GM21447 (cell line): Measurements from ENCODE around the gene BAD.
"Not testable (repeated sequence)": the region's sequence is repeated elsewhere in the genome, so short reads cannot be mapped to it uniquely, and the experiment has no call there.

Source experiments
- ATAC-seq: cut with Tn5 transposase; IDR thresholded peaks from one replicate; pipeline ENCODE4 v1.9.1; 2021; ENCODE audit not compliant: unreplicated experiment

The BAD gene

DNA sequence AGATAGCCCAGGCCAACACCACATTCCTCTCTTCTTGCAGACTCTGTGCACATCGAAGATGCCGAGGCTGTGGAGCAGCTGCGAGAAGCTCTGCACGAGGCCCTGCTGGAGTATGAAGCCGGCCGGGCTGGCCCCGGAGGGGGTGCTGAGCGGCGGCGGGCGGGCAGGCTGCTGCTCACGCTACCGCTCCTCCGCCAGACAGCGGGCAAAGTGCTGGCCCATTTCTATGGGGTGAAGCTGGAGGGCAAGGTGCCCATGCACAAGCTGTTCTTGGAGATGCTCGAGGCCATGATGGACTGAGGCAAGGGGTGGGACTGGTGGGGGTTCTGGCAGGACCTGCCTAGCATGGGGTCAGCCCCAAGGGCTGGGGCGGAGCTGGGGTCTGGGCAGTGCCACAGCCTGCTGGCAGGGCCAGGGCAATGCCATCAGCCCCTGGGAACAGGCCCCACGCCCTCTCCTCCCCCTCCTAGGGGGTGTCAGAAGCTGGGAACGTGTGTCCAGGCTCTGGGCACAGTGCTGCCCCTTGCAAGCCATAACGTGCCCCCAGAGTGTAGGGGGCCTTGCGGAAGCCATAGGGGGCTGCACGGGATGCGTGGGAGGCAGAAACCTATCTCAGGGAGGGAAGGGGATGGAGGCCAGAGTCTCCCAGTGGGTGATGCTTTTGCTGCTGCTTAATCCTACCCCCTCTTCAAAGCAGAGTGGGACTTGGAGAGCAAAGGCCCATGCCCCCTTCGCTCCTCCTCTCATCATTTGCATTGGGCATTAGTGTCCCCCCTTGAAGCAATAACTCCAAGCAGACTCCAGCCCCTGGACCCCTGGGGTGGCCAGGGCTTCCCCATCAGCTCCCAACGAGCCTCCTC, 31.4 kb upstream of the BAD start:
- not testable (repeated sequence) for ATAC-seq

- ATAC-seq, result no peak
Measured at GRCh38 chr11:64314805-64315561, 30.5 kb upstream of the BAD start.

GRCh38 chr11:64314146-64314804, 29.8 kb upstream of the BAD start:
- no peak for ATAC-seq

GRCh38 chr11:64313491-64314145, 29.2 kb upstream of the BAD start:
- ATAC-seq, result no peak

GRCh38 chr11:64312947-64313346, 28.5 kb upstream of the BAD start:
- ATAC-seq, result no peak

- ATAC-seq, result not testable (repeated sequence)
Measured at GRCh38 chr11:64307795-64308194, 23.3 kb upstream of the BAD start.

- ATAC-seq, result no peak
Measured at GRCh38 chr11:64306876-64307622, 22.6 kb upstream of the BAD start.

DNA sequence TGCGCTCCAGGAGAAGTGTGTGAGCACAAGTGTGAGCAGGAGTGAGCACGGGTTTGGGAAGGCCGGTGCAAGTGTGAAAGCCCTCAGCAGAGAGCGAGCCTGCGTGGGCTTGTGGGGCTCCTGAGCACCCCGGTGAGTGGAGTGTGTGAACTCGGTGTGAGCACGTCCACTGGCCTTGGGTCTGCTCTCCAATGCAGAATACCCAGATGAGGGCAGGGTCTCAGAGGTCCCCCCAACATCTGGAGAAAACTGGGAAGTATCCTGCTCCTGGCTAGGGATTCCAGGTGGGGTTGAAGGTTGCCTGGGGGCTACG, 22.1 kb upstream of the BAD start:
- ATAC-seq, result no peak

- peak; percentile 34 for ATAC-seq
Measured at GRCh38 chr11:64305691-64306562, 21.5 kb upstream of the BAD start.

- peak; percentile 59 for ATAC-seq
Measured at GRCh38 chr11:64305075-64305690, 20.7 kb upstream of the BAD start, which contains the start of gene ESRRA. Gene ESRRA (plus strand): TSS chr11:64305524. CDS start chr11:64307180, 1,656 bp downstream.

DNA sequence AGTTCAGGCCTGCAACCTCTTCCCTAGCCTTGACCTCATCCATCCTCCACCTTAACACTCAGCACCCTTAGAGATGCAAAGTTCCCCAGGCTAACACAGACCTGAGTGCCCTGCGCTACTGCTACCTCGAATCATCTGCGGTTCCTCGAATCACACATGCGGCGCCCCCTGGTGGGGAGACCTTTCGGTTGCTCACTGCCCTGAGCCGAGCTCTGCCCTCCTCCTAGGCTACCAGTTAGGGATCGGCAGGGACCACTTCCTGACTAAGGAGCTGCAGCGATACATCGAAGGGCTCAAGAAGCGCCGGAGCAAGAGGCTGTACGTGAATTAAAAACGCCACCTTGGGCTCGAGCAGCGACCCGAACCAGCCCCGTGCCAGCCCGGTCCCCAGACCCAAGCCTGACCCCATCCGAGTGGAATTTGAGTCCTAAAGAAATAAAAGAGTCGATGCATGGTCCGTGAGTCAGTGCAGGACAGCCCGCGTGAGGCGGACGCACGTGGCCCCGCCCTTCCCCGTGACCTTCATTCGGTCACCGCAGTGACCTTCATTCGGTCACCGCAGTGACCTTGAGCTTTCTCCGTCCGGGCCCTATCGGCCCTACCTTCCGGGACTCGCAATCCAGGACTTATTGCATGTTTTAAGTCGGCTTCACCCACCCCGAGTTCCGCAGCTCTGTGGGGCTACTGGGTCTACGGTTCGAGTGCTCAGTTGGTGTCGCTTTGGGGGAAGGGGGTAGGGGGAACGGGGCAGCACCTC, 20.0 kb upstream of the BAD start:
- ATAC-seq, result peak; percentile 41

GRCh38 chr11:64304032-64304315, 19.5 kb upstream of the BAD start:
- ATAC-seq, result no peak

DNA sequence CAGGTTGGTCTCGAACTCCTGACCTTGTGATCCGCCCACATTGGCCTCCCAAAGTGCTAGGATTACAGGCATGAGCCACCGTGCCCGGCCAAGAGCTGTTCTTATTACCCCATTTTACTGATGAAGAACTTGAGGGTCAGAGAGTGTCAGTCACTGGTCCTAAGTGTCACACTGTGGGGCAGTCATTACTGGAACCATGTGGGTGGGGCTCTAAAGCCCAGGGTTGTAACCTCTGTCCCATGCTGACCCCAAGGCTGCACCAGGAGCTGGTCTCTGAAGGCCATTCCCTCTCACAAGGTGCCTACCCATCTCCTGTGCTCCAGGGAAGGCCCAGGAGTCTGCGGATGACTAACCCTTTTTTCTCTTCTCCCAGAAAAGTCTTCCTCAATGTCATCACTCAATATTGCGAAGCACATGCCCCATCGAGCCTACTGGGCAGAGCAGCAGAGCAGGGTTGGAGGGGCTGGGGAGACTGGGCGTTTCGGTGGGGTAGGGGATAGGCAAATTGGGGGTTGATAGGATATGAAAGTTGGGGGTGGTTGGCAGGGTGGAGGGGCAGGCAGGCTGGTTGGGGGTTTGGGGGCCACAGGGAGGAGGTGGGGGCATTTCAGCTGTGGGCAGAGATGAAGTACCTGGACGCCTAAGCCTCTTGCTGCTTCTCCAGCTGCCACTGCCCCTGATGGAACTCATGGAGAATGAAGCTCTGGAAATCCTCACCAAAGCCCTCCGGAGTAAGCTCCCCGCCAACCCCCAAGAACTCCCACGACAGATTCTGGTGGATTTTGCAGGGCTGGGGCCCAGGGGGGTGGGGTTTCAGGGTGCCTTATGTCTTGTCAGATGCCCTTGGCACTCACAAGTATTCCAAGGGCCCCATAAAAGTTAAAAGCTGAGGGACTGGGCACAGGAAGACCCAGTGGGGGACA, 18.9 kb upstream of the BAD start:
- no peak for ATAC-seq

DNA sequence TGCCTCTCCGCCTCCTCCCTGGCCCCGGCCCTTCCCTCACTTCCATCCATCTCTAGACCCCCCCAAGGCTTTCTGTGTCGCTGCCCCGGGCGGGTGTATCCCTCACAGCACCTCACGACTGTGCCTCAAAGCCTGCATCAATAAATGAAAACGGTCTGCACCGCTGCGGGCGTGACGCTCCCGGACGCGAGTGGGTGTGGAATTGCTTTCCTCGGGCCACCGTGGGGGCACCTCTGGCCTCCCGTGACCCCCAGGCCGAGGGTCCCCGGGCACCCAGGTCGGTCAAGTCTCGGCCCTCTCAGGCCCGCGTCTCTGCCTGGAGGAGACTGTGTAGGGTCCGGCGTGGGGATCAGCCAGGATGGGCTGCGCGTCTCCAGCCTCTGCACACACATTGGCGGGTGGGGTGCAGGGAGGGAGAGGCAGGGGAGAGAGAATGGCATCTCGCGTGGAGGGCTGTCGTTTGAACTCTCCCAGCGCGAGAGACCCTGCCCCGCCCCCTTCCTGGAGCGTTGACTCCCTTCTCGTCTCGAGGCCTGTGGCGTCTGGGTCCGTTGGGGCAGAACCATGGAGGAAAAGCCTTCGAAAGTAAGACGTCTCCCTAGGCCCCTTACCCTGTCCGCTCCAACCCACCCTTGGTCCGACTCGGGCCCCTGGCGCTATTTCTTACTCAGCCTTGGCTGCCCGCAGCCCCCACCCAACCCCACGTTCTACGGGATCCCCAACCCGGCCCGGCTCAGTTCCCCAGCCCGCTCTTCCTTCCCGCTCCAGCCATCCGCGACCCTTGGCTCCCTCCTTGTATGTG, 15.6 kb upstream of the BAD start, which contains the start of gene CATSPERZ:
CATSPERZ (plus strand) TSS at position 512 of the 802 bp plus-strand sequence; CDS start at position 565, 53 bp downstream.
- no peak for ATAC-seq

DNA sequence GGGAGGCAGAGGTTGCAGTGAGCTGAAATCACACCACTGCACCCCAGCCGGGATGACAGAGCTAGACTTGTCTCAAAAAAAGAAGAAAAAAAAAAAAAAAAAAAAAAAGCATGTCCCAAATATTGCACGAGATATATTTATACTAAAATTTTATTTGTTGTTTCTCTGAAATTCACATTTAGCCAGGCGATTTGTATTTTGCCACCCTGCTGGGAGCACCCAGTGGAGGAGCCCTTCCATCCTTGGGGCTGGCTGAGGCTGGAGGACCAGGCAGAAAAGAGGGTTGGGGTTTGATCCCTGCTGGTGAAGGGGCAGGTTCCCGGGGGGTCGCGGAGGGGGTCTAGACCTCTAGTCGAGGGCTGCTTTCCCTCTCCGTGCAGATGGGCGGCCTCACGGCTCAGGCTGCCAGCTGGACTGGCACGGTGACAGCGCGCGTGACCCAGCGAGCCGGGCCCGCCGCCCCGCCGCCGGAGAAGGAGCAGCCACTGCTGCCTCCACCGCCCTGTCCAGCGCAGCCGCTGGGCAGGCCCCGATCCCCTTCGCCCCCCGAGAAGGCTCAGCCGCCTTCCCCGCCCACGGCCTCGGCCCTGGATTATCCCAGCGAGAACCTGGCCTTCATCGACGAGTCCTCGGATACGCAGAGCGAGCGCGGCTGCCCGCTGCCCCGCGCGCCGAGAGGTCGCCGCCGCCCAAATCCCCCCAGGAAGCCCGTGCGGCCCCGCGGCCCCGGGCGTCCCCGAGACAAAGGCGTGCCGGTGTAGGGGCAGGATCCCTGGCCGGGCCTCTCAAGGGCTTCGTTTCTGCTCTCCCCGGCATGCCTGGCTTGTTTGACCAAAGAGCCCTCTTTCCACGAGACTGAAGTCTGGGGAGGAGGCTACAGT, 14.7 kb upstream of the BAD start:
- ATAC-seq, result no peak
